Measurements from ENCODE around the gene TNFRSF19.

GRCh38 chr13:23579896-23580683, 9.9 kb downstream of the TNFRSF19 start:
- TF ChIP-seq BHLHE40 (IDR thresholded peaks at IDR 0.05; ENCODE audit: borderline replicate concordance), result no peak
- no peak for TF ChIP-seq ELF4 (IDR thresholded peaks at IDR 0.05)
- no peak for TF ChIP-seq SP1 (IDR thresholded peaks at IDR 0.05)
- TF ChIP-seq FOXM1 (IDR thresholded peaks at IDR 0.05; ENCODE audit: borderline replicate concordance), result no peak
- TF ChIP-seq NFRKB (IDR thresholded peaks at IDR 0.05), result no peak
- no peak for TF ChIP-seq FOXK2 (IDR thresholded peaks at IDR 0.05)
- no peak for TF ChIP-seq PKNOX1 (IDR thresholded peaks at IDR 0.05)
- TF ChIP-seq TARDBP (IDR thresholded peaks at IDR 0.05), result no peak
- no peak for TF ChIP-seq ZNF384 (IDR thresholded peaks at IDR 0.05)
